ENCODE measurements around the gene CTSG. TPM values are rescaled to one million over a fixed set of nuclear protein-coding genes. Genes with fewer than 3 reads are reported as not detected.

CTSG gene
- total RNA-seq, 2 experiments from 2014 or later, result not detected

Other genes with a start within 250 kb of the CTSG start
- 1 to 10 TPM; 4.1 to 5.3 TPM for gene ADCY4, start 241.2 kb downstream of the CTSG start, total RNA-seq
- gene RIPK3, start 236.3 kb downstream of the CTSG start, total RNA-seq, result 10 to 100 TPM; 37.5 to 41.4 TPM
- gene NFATC4, start 208.1 kb downstream of the CTSG start, total RNA-seq, result not detected
- under 1 TPM; 0.23 to 0.35 TPM for gene NYNRIN, start 177.2 kb downstream of the CTSG start, total RNA-seq
- gene CBLN3, start 146.6 kb downstream of the CTSG start, total RNA-seq, result 1 to 10 TPM; 5.2 to 5.3 TPM
- gene KHNYN, start 146.3 kb downstream of the CTSG start, total RNA-seq, result 10 to 100 TPM; 59.7 to 71.5 TPM
- gene SDR39U1, start 133.5 kb downstream of the CTSG start, total RNA-seq, result 10 to 100 TPM; 52.8 to 54.9 TPM
- gene CMA1, start 68.0 kb downstream of the CTSG start, total RNA-seq, result not detected
- 1 to 10 TPM; 1.9 to 2.8 TPM for gene GZMH, start 33.4 kb upstream of the CTSG start, total RNA-seq
- gene GZMB, start 57.9 kb upstream of the CTSG start, total RNA-seq, result 100 to 1,000 TPM in 1 of 2 experiments, 10 to 100 TPM in 1; 77.5 to 105 TPM

Measured in activated CD4-positive, alpha-beta T cell treated with anti-CD3 and anti-CD28 coated beads, Interleukin-2, amount 10 ng/mL, durations not matched to agents 7 days and 5 days (primary cell).